ENCODE measurements around the gene CTXND1.

DNA sequence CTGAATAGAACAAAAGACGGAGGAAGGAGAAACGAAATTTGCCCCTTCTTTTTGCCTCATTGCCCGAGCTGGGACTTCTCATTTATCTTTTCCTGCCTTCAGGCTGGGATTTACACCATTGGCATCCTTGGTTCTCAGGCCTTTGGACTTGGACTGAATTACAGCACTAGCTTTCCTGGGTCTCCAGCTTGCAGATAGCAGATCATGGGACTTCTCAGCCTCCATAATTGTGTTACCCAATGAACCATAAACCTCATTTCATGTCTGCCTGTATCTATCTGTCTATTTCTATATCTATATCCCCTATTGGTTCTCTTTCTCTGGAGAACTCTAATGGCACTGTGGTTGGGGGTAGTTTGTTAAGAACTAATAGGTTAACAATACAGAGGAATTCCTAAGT, 31.5 kb upstream of the CTXND1 start:
- no peak for TF ChIP-seq POLR2A (IDR thresholded peaks at IDR 0.05)
- TF ChIP-seq, protein P1, sequence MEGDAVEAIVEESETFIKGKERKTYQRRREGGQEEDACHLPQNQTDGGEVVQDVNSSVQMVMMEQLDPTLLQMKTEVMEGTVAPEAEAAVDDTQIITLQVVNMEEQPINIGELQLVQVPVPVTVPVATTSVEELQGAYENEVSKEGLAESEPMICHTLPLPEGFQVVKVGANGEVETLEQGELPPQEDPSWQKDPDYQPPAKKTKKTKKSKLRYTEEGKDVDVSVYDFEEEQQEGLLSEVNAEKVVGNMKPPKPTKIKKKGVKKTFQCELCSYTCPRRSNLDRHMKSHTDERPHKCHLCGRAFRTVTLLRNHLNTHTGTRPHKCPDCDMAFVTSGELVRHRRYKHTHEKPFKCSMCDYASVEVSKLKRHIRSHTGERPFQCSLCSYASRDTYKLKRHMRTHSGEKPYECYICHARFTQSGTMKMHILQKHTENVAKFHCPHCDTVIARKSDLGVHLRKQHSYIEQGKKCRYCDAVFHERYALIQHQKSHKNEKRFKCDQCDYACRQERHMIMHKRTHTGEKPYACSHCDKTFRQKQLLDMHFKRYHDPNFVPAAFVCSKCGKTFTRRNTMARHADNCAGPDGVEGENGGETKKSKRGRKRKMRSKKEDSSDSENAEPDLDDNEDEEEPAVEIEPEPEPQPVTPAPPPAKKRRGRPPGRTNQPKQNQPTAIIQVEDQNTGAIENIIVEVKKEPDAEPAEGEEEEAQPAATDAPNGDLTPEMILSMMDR (IDR thresholded peaks at IDR 0.05), result no peak

Data from right lobe of liver (tissue), 4 donors.